HG02884 (cell line): ENCODE results near the gene GTF2A2.
"Not testable (repeated sequence)": the region's sequence is repeated elsewhere in the genome, so short reads cannot be mapped to it uniquely, and the experiment has no call there.

Source experiments
- ATAC-seq: cut with Tn5 transposase; IDR thresholded peaks from one replicate; pipeline ENCODE4 v1.9.1; 2021; ENCODE audit warnings: mild to moderate bottlenecking, moderate library complexity; ENCODE audit not compliant: unreplicated experiment

Gene GTF2A2

GRCh38 chr15:59674361-59674877 lies 17.1 kb upstream of the GTF2A2 start:
- no peak for ATAC-seq

GRCh38 chr15:59668556-59668955 lies 11.2 kb upstream of the GTF2A2 start:
- no peak for ATAC-seq

- no peak for ATAC-seq
Observed at GRCh38 chr15:59662260-59662659, 4.9 kb upstream of the GTF2A2 start.

- ATAC-seq: no peak
Observed at GRCh38 chr15:59659366-59659765, 2.1 kb upstream of the GTF2A2 start.

- ATAC-seq: no peak
Observed at GRCh38 chr15:59657635-59658125, 365 bp upstream of the GTF2A2 start.

- no peak for ATAC-seq
Observed at GRCh38 chr15:59654046-59654445, 3.3 kb downstream of the GTF2A2 start.

GRCh38 chr15:59649603-59650002 lies 7.7 kb downstream of the GTF2A2 start:
- ATAC-seq: no peak

GRCh38 chr15:59647085-59647484 lies 10.2 kb downstream of the GTF2A2 start:
- ATAC-seq: no peak

- ATAC-seq: no peak
Observed at GRCh38 chr15:59646277-59646676, 11.0 kb downstream of the GTF2A2 start.

- ATAC-seq: not testable (repeated sequence)
Observed at GRCh38 chr15:59645812-59646211, 11.5 kb downstream of the GTF2A2 start.

- ATAC-seq: no peak
Observed at GRCh38 chr15:59644756-59645155, 12.6 kb downstream of the GTF2A2 start.

- no peak for ATAC-seq
Observed at GRCh38 chr15:59642351-59642750, 15.0 kb downstream of the GTF2A2 start.

- ATAC-seq: not testable (repeated sequence)
Observed at GRCh38 chr15:59637507-59637906, 19.8 kb downstream of the GTF2A2 start.

GRCh38 chr15:59636184-59636583 lies 21.1 kb downstream of the GTF2A2 start:
- no peak for ATAC-seq

GRCh38 chr15:59632714-59633113 lies 24.6 kb downstream of the GTF2A2 start:
- no peak for ATAC-seq

- peak; percentile 74 for ATAC-seq
Observed at GRCh38 chr15:59622289-59622688, 35.0 kb downstream of the GTF2A2 start.

- ATAC-seq: no peak
Observed at GRCh38 chr15:59618406-59618805, 38.9 kb downstream of the GTF2A2 start.

- ATAC-seq: no peak
Observed at GRCh38 chr15:59616379-59616778, 40.9 kb downstream of the GTF2A2 start.

- no peak for ATAC-seq
Observed at GRCh38 chr15:59615661-59616060, 41.7 kb downstream of the GTF2A2 start.

GRCh38 chr15:59614153-59614552 lies 43.2 kb downstream of the GTF2A2 start:
- ATAC-seq: no peak

GRCh38 chr15:59611276-59612260 lies 45.7 kb downstream of the GTF2A2 start, which contains the start of gene GCNT3:
TSS of gene GCNT3 (plus strand) at chr15:59611783. CDS start at chr15:59618239, 6,456 bp downstream.
- ATAC-seq: no peak
